DOHH2 (cell line): ENCODE measurements around the gene PTGES3.

ENCODE experiments used
- CTCF ChIP-seq: fragments of 200-600 bp; sonication (generic); IDR thresholded peaks from one replicate; pipeline ENCODE4 v1.5.1; 2014; ENCODE audit warnings: antibody characterized with exemption, mild to moderate bottlenecking, low read depth, low read length; ENCODE audit not compliant: poor library complexity, severe bottlenecking
- EZH2phosphoT487 ChIP-seq: fragments of 200-600 bp; sonication (generic); IDR thresholded peaks from 2 replicates; pipeline ENCODE4 v1.6.1; 2017; ENCODE audit warnings: borderline replicate concordance, mild to moderate bottlenecking, antibody characterized with exemption, low read length, moderate library complexity, mixed read lengths

- TF ChIP-seq CTCF, result no peak
- TF ChIP-seq EZH2phosphoT487, result no peak
Observed at GRCh38 chr12:56728139-56728861, 40.2 kb upstream of the PTGES3 start.
